Activated T-cell treated with anti-CD3 and anti-CD28 coated beads, Interleukin-2, amount 50 U/mL, for 48 hours (primary cell): Measurements from ENCODE around the gene AAK1.
"Not testable (repeated sequence)": the region's sequence is repeated elsewhere in the genome, so short reads cannot be mapped to it uniquely, and the experiment has no call there.

Source experiments
- DNase-seq, 2 experiments: peaks; one replicate each; pipeline ENCODE4 v3.0.0-alpha.2; 2020

The AAK1 gene

DNA sequence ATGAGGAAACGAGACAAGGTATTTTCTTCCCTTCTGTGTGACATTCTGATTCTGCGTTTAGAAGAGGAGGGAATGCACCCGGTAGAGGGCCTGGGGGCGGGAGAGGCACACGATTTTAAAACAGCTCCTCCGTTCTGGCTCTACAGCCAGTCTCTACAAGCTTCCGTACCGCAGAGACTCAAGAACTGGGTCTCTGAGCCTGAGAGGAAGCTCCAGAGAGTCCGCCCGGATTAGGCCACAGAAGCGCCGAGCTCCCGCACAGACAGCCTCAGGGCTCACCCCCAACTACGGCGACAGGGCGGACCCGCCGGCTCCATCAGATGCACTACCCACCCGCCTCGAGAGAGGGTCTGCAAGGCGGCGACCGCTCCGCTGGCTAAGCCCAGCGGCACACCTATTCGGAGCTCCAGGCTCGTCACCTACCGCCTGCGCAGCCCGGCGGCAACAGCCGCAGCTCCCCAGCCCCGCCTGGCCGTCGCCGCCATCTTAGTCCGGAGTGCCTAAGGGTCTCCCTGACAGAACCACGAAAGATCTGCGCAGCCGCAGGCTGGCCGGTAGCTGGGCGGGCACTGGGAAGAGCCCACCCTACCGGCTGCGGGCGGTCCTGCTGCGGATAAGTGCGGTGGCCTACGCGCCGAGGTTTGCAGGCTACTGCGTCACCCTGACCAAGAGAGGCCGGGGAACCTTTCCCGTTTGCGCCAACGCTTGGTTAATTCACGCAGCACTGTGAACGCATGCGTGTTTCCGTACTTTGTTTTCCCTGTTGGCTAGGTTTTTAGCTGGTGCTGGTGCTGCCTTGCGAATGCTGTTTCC lies 206.4 kb downstream of the AAK1 start, which contains the start of gene NFU1:
TSS of gene NFU1 (minus strand) at position 498 of the 813 bp plus-strand sequence. CDS start at position 485, 13 bp downstream.
- peak; percentile 92 to 94 for DNase-seq

DNA sequence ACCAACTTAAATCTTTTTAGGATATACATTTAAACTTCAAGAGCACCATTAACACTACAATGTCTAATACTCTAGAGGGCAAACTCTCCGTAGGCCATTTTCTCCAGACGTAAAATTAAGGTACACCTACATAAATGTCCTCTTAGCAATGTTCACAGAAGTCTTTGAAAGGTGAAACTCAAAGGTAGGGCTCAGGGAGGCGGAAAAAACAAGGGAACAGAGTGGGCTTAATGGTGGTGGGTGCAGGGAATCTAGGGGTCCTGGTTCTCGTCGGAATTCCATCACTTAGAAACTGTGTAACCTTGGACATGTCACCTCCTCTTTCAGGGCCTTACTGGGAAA lies 207.0 kb downstream of the AAK1 start:
- no peak for DNase-seq

DNA sequence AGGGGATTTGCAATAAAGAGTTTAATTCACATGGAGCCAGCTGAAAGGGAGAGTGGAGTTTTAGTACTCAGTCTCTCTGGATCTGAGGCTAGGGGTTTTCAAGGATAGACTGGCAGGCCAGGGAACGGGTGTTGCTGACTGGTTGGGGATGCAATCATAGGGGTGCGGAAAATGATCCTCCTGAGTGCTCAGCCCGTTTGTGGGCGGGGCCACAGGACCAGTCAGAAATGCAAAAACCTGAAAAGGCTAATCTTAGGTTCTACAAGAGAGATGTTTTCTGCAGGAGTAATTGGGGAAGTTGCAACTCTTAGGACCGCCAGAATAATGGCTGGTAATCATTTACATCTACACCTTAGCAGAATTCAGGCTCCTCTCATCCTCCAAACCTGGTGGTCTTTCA lies 208.8 kb downstream of the AAK1 start:
- no peak for DNase-seq

DNA sequence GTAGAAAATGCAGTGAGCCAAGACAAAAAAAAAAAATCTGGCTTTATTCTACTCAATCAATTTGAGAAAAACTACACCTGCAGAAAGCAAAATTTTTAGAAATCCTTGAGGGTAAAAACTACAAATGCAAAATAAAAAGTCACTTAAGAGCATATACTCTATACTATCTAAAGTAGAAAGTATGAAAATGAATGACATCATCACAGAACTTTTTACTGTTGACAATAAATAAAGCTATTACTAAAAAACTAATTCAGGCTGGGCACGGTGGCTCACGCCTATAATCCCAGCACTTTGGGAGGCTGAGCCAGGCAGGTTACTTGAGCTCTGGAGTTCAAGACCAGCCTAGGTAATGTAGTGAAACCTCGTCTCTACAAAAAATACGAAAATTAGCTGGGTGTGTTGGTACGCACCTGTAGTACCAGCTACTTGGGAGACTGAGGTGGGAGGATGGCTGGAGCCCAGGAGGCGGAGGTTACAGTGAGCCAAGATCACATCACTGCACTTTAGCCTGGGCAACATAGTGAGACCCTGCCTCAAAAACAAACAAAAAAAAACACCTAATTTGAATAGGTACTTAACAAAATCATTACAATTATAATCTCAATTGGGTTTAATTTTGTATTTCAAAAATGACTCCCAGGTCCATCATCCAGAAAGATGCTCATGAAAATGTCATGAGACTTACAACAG lies 213.9 kb downstream of the AAK1 start:
- no peak for DNase-seq

DNA sequence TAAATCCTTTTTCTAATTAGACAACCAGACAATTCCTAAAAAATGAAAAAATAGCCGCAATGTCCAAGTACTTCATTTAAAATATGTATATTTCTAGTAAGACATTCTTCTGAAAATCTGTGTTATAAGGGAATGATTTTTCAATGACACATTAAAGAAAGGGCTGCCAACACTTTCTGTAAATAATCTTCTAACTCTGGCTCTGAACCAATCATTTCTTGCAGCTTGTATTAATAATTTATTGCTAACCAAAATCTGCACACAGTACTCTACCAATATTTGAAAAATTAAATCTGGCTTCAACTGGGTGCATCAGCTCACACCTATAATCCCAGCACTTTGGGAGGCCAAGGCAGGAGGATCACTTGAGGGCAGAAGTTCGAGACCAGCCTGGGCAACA lies 214.6 kb downstream of the AAK1 start:
- DNase-seq = no peak

DNA sequence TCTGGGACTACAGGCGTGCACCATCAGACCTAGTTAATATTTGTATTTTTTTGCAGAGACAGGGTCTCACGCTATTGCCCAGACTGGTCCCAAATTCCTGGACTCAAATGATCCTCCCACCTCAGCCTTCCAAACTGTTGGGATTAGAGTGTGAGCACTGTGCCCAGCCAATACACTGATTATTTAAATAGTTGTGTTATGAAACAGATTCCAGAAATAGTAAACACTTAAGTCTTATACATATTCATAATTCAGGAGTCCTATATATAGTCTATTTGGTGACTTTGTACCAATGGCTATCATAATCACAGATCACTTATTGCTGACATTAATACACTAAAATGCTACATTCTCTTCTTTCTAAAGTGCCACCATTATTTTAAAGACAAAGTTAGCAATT lies 219.1 kb downstream of the AAK1 start:
- DNase-seq = no peak

DNA sequence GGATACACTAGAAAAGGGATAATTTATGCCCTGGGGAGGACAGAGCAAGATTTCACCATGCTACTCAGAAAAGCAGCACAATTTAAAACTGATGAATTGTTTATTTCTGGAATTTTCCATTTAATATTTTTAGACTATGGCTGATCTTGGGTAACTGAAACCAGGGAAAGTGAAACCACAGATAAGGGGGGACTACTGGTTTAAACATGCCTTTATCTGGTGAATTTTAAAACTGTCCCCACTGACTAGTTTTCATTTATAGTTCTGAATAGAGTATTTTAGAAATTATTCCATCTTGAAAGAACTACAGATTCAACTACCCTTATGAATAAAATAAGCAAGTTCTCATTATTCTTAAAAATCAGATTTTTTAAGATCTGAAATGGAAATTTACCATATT lies 221.3 kb downstream of the AAK1 start:
- DNase-seq = no peak

DNA sequence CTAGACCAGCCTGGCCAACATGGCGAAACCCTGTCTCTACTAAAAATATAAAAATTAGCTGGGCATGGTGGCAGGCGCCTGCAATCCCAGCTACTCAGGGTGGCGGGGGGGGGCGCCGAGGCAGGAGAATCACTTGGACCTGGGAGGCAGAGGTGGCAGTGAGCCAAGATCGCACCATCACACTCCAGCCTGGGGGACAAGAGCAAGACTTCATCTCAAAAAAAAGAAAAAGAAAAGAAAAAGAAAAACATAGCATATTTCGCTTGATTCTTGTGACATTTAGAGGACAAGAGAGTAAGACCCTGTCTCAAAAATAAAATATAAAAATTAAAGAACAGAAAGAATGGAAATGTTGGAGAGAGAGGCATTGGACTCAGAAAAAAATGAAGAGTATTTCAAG lies 224.4 kb downstream of the AAK1 start:
- not testable (repeated sequence) for DNase-seq

DNA sequence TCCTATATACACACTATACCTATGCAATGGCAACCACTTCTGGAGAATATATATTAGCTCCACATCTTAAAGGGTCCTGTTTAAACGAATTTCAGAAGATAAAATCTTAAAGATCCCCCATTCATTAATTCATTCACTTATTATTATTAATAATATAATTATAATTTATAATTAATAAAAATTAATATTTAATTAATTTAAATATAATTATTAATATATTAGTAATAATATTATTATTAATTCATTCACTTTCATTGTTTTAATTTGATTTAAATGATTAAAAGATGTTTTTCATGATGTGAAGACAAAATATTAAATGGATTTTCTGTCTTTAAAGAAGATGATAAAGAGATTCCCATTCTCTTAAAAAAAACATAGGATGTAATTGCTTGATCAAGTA lies 227.4 kb downstream of the AAK1 start:
- DNase-seq = no peak
